K562 (cell line): ENCODE data around the gene BRWD1. TPM values are rescaled to one million over a fixed set of nuclear protein-coding genes. Genes with fewer than 3 reads are reported as not detected.

Experiments
- ARID2 ChIP-seq: fragments of 450-650 bp; IDR thresholded peaks from 2 replicates; pipeline ENCODE4 v1.6.1; 2017; ENCODE audit warnings: antibody characterized with exemption, mild to moderate bottlenecking
- EHMT2 ChIP-seq: fragments of 450-650 bp; IDR thresholded peaks from 2 replicates; pipeline ENCODE4 v1.6.1; 2018; ENCODE audit warnings: antibody characterized with exemption
- MBD2 ChIP-seq: sonication (generic); IDR thresholded peaks from 2 replicates; pipeline ENCODE4 v1.6.1; 2016; ENCODE audit warnings: low read depth, borderline replicate concordance
- MEIS2 ChIP-seq: fragments of 450-650 bp; IDR thresholded peaks from 2 replicates; pipeline ENCODE4 v1.6.1; 2014; ENCODE audit warnings: mild to moderate bottlenecking; ENCODE audit not compliant: partially characterized antibody
- NUFIP1 ChIP-seq: fragments of 450-650 bp; IDR thresholded peaks from 2 replicates; pipeline ENCODE4 v1.6.1; 2018; ENCODE audit not compliant: partially characterized antibody
- STAT5B ChIP-seq: fragments of 250-450 bp; sonication (Bioruptor Pico); IDR thresholded peaks from 2 replicates; pipeline ENCODE4 v1.8.0; 2021; ENCODE audit warnings: mild to moderate bottlenecking, inconsistent platforms
- TARDBP ChIP-seq: fragments of 450-650 bp; IDR thresholded peaks from 2 replicates; pipeline ENCODE4 v1.6.1; 2016
- polyA plus RNA-seq, 8 experiments: library from polyadenylated mRNA; depleted of rRNA in 4 of 8; stranded (reverse) in 5 of 8; unstranded in 3 of 8; fragments of >200 nt; fragmentation: Nextera tagmentation in 2 of 8; fragmentation: Illumina TruSeq in 1 of 8; extraction: Ambion mirVana in 2 of 8; extraction: Trizol in 1 of 8; gene quantifications; 2 replicates each; pipeline versions ENCODE4 v1.2.1 to v1.2.3, GENCODE V29; 2011 to 2014; ENCODE audit warnings: inconsistent platforms in 1 of 8, missing spikeins in 1 of 8
- total RNA-seq, 7 experiments: library from RNA; depleted of rRNA in 6 of 7; stranded (reverse); fragments of >200 nt in 6 of 7; fragmentation: Illumina TruSeq in 2 of 7; extraction: Trizol in 2 of 7; gene quantifications; 2 replicates each; pipeline versions ENCODE4 v1.2.1 to v1.2.3, GENCODE V29; 2011 to 2021; ENCODE audit warnings: low replicate concordance in 1 of 7
- TF ChIP-seq, protein P1 (sequence below): sonication (generic); formaldehyde crosslinking; IDR thresholded peaks from 2 replicates; pipeline ENCODE4 v1.8.1; 2022; ENCODE audit warnings: missing genetic modification reagents
- TF ChIP-seq, protein P2 (sequence below), 2 experiments: fragments of 200-800 bp in 1 of 2; sonication (Bioruptor generic) in 1 of 2; sonication (generic) in 1 of 2; formaldehyde crosslinking in 1 of 2; IDR thresholded peaks in 1 of 2; conservative IDR thresholded peaks in 1 of 2; 2 replicates each; pipeline versions ENCODE4 v1.5.0 to v1.6.1; 2016 to 2020; ENCODE audit warnings: missing compliant biosample characterization in 1 of 2, missing genetic modification characterization in 1 of 2, missing genetic modification reagents in 1 of 2
- TF ChIP-seq, protein P3 (sequence below): fragments of 250-450 bp; sonication (Bioruptor Pico); IDR thresholded peaks from 2 replicates; pipeline ENCODE4 v1.4.0; 2020
- TF ChIP-seq, protein P4 (sequence below): fragments of 200-800 bp; sonication (Bioruptor generic); IDR thresholded peaks from 2 replicates; pipeline ENCODE4 v1.6.1; 2017; ENCODE audit warnings: missing genetic modification characterization, missing compliant biosample characterization
- TF ChIP-seq, protein P5 (sequence below), 3 experiments: fragments of 200-800 bp in 1 of 3; fragments of 250-450 bp in 1 of 3; fragments of 450-650 bp in 1 of 3; sonication (Bioruptor Pico) in 1 of 3; sonication (Bioruptor generic) in 1 of 3; formaldehyde crosslinking in 1 of 3; IDR thresholded peaks; 2 replicates each; pipeline versions ENCODE4 v1.6.1 to v1.8.0; 2016 to 2022; ENCODE audit warnings: mild to moderate bottlenecking in 2 of 3, missing genetic modification characterization in 2 of 3, missing compliant biosample characterization in 1 of 3, moderate library complexity in 1 of 3

BRWD1 gene
- total and polyA plus RNA-seq, 9 of the 15 experiments (the other 6 are each of a cell fraction or from before 2014, with no cell fraction given): 10.1 to 60.2 (median 34.1) TPM

DNA sequence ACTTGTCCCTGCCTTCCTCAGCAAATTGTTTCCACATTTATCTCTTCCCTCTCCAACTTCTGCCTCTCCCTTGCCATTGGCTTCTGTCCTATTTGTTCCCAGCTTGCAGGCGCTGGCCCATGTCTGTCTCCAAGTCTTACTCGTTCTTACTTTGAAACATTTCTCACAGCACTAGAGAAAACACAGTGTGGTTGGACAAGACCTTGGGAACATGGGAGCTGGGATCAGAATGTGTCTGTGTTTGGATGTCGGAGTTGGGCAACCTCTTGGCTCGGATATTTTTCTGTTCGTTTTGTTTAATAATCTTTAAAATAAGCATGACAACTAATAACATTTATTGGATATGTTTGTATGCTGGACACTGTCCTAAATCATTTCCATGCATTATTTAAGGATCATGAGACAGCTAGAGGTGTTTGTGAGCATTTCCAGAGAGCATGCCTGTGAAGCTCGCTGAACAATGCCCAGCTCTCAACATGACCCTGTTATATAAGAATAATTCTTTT is 5.9 kb upstream of the BRWD1 start (continued):
- TF ChIP-seq, protein P1, sequence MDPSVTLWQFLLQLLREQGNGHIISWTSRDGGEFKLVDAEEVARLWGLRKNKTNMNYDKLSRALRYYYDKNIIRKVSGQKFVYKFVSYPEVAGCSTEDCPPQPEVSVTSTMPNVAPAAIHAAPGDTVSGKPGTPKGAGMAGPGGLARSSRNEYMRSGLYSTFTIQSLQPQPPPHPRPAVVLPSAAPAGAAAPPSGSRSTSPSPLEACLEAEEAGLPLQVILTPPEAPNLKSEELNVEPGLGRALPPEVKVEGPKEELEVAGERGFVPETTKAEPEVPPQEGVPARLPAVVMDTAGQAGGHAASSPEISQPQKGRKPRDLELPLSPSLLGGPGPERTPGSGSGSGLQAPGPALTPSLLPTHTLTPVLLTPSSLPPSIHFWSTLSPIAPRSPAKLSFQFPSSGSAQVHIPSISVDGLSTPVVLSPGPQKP (CRISPR knock-in tag): no peak
- TF ChIP-seq NUFIP1: no peak
- TF ChIP-seq EHMT2: 0 out of 2 replicates have a peak, but pooled peaks have one; percentile 14
- TF ChIP-seq, protein P2, sequence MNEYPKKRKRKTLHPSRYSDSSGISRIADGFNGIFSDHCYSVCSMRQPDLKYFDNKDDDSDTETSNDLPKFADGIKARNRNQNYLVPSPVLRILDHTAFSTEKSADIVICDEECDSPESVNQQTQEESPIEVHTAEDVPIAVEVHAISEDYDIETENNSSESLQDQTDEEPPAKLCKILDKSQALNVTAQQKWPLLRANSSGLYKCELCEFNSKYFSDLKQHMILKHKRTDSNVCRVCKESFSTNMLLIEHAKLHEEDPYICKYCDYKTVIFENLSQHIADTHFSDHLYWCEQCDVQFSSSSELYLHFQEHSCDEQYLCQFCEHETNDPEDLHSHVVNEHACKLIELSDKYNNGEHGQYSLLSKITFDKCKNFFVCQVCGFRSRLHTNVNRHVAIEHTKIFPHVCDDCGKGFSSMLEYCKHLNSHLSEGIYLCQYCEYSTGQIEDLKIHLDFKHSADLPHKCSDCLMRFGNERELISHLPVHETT (CRISPR knock-in tag; conservative IDR thresholded peaks at IDR 0.05 in 1 of 2, IDR thresholded peaks at IDR 0.05 in 1 of 2): no peak
- 0 out of 2 replicates have a peak, but pooled peaks have one; percentile 1 for TF ChIP-seq ARID2
- TF ChIP-seq, protein P3, sequence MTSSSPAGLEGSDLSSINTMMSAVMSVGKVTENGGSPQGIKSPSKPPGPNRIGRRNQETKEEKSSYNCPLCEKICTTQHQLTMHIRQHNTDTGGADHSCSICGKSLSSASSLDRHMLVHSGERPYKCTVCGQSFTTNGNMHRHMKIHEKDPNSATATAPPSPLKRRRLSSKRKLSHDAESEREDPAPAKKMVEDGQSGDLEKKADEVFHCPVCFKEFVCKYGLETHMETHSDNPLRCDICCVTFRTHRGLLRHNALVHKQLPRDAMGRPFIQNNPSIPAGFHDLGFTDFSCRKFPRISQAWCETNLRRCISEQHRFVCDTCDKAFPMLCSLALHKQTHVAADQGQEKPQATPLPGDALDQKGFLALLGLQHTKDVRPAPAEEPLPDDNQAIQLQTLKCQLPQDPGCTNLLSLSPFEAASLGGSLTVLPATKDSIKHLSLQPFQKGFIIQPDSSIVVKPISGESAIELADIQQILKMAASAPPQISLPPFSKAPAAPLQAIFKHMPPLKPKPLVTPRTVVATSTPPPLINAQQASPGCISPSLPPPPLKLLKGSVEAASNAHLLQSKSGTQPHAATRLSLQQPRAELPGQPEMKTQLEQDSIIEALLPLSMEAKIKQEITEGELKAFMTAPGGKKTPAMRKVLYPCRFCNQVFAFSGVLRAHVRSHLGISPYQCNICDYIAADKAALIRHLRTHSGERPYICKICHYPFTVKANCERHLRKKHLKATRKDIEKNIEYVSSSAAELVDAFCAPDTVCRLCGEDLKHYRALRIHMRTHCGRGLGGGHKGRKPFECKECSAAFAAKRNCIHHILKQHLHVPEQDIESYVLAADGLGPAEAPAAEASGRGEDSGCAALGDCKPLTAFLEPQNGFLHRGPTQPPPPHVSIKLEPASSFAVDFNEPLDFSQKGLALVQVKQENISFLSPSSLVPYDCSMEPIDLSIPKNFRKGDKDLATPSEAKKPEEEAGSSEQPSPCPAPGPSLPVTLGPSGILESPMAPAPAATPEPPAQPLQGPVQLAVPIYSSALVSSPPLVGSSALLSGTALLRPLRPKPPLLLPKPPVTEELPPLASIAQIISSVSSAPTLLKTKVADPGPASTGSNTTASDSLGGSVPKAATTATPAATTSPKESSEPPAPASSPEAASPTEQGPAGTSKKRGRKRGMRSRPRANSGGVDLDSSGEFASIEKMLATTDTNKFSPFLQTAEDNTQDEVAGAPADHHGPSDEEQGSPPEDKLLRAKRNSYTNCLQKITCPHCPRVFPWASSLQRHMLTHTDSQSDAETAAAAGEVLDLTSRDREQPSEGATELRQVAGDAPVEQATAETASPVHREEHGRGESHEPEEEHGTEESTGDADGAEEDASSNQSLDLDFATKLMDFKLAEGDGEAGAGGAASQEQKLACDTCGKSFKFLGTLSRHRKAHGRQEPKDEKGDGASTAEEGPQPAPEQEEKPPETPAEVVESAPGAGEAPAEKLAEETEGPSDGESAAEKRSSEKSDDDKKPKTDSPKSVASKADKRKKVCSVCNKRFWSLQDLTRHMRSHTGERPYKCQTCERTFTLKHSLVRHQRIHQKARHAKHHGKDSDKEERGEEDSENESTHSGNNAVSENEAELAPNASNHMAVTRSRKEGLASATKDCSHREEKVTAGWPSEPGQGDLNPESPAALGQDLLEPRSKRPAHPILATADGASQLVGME (CRISPR knock-in tag): no peak
- TF ChIP-seq, protein P4, sequence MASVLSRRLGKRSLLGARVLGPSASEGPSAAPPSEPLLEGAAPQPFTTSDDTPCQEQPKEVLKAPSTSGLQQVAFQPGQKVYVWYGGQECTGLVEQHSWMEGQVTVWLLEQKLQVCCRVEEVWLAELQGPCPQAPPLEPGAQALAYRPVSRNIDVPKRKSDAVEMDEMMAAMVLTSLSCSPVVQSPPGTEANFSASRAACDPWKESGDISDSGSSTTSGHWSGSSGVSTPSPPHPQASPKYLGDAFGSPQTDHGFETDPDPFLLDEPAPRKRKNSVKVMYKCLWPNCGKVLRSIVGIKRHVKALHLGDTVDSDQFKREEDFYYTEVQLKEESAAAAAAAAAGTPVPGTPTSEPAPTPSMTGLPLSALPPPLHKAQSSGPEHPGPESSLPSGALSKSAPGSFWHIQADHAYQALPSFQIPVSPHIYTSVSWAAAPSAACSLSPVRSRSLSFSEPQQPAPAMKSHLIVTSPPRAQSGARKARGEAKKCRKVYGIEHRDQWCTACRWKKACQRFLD (CRISPR knock-in tag): no peak
- TF ChIP-seq MBD2: no peak
- TF ChIP-seq, protein P5, sequence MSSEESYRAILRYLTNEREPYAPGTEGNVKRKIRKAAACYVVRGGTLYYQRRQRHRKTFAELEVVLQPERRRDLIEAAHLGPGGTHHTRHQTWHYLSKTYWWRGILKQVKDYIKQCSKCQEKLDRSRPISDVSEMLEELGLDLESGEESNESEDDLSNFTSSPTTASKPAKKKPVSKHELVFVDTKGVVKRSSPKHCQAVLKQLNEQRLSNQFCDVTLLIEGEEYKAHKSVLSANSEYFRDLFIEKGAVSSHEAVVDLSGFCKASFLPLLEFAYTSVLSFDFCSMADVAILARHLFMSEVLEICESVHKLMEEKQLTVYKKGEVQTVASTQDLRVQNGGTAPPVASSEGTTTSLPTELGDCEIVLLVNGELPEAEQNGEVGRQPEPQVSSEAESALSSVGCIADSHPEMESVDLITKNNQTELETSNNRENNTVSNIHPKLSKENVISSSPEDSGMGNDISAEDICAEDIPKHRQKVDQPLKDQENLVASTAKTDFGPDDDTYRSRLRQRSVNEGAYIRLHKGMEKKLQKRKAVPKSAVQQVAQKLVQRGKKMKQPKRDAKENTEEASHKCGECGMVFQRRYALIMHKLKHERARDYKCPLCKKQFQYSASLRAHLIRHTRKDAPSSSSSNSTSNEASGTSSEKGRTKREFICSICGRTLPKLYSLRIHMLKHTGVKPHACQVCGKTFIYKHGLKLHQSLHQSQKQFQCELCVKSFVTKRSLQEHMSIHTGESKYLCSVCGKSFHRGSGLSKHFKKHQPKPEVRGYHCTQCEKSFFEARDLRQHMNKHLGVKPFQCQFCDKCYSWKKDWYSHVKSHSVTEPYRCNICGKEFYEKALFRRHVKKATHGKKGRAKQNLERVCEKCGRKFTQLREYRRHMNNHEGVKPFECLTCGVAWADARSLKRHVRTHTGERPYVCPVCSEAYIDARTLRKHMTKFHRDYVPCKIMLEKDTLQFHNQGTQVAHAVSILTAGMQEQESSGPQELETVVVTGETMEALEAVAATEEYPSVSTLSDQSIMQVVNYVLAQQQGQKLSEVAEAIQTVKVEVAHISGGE (CRISPR knock-in tag; IDR thresholded peaks at IDR 0.05): no peak
- TF ChIP-seq TARDBP: no peak
- no peak for TF ChIP-seq STAT5B
- no peak for TF ChIP-seq MEIS2
